ENCODE results near the gene KLK14. TPM values are rescaled to one million over a fixed set of nuclear protein-coding genes. Genes with fewer than 3 reads are reported as not detected.

Gene KLK14
- total and polyA plus RNA-seq, 9 donors, result 0.10 to 1.5 (median 0.32) TPM; not detected in 5

DNA sequence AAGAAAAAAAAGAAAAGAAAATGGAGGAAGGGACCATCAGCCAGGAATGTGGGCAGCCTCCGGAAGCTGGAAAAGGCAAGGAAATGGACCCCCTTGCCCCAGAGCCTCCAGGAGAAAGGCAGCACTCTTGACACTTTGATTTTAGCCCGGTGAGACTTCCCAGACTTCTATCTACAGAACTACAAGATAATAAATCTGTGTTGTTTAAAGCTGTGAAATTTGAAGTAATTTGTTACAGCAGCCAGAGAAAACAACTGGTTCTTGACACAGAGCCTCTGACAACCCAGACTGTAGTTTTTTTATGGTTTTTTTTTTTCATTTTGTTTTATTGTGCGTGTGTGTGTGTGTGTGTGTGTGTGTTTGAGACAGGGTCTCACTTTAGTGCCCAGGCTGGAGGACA lies 17.9 kb upstream of the KLK14 start:
- DNase-seq, result no peak
- Histone ChIP-seq H3K27ac (no peak overlapping the region), H3K27me3 (no peaks in the 10 kb centered on the region), H3K4me1 (ENCODE audit: insufficient read depth) (peaks cover 13% of the 10 kb centered on the region), H3K36me3 (no peaks in the 10 kb centered on the region), H3K9me3 (no peaks in the 10 kb centered on the region), H3K4me3 (no peak overlapping the region)
- 36 to 45% (median 36%) methylated on average over 3 of the region's 3 CpGs for WGBS, 3 donors
- TF ChIP-seq, protein P1, sequence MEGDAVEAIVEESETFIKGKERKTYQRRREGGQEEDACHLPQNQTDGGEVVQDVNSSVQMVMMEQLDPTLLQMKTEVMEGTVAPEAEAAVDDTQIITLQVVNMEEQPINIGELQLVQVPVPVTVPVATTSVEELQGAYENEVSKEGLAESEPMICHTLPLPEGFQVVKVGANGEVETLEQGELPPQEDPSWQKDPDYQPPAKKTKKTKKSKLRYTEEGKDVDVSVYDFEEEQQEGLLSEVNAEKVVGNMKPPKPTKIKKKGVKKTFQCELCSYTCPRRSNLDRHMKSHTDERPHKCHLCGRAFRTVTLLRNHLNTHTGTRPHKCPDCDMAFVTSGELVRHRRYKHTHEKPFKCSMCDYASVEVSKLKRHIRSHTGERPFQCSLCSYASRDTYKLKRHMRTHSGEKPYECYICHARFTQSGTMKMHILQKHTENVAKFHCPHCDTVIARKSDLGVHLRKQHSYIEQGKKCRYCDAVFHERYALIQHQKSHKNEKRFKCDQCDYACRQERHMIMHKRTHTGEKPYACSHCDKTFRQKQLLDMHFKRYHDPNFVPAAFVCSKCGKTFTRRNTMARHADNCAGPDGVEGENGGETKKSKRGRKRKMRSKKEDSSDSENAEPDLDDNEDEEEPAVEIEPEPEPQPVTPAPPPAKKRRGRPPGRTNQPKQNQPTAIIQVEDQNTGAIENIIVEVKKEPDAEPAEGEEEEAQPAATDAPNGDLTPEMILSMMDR (IDR thresholded peaks at IDR 0.05), result no peak
- TF ChIP-seq EP300 (IDR thresholded peaks at IDR 0.05) (no peak), POLR2A (IDR thresholded peaks at IDR 0.05) (no peak)
- intact Hi-C loops (cut with DNase I), result loop anchor here in 1 of 4 donors (10.0 kb wide), 1 partner anchor 64 kb away; no protein-coding TSS in a partner anchor

DNA sequence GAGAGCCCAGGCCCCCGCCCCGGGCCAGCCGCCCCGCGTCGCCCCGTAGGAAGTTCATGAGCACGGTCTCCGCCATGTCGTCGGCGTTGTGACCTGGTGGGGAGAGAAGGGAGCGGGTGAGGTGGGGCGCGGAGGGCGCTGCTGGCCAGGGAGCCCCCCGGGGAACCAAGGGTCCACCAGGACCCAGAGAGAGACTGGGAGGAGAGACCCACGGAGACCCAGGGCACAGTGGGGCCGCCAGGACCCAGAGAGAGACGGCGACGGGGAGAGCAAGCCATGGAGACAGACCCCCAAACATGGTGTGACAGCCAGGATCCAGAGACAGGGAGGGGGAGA lies 16.3 kb upstream of the KLK14 start:
- 63 to 74% (median 73%) methylated on average over 22 of the region's 22 CpGs for WGBS, 3 donors
- TF ChIP-seq, protein P1 (IDR thresholded peaks at IDR 0.05), result peak in 1 of 3 donors; percentile 10
- TF ChIP-seq EP300 (IDR thresholded peaks at IDR 0.05), result no peak
- TF ChIP-seq POLR2A (IDR thresholded peaks at IDR 0.05), result no peak
- peaks cover 19% of the 10 kb centered on the region for H3K4me1 ChIP-seq (ENCODE audit: insufficient read depth)
- no peak for DNase-seq
- no peak overlapping the region for H3K4me3 ChIP-seq
- no peaks in the 10 kb centered on the region for H3K9me3 ChIP-seq
- H3K27me3 ChIP-seq, result no peaks in the 10 kb centered on the region
- no peaks in the 10 kb centered on the region for H3K36me3 ChIP-seq
- H3K27ac ChIP-seq, result peak overlapping the region in 1 of 2 donors; percentile 34
- intact Hi-C loops (cut with DNase I), result loop anchor here in 2 of 4 donors (5.0 to 10.0 kb wide), 3 partner anchors 73 to 172 kb away; no protein-coding TSS in a partner anchor

DNA sequence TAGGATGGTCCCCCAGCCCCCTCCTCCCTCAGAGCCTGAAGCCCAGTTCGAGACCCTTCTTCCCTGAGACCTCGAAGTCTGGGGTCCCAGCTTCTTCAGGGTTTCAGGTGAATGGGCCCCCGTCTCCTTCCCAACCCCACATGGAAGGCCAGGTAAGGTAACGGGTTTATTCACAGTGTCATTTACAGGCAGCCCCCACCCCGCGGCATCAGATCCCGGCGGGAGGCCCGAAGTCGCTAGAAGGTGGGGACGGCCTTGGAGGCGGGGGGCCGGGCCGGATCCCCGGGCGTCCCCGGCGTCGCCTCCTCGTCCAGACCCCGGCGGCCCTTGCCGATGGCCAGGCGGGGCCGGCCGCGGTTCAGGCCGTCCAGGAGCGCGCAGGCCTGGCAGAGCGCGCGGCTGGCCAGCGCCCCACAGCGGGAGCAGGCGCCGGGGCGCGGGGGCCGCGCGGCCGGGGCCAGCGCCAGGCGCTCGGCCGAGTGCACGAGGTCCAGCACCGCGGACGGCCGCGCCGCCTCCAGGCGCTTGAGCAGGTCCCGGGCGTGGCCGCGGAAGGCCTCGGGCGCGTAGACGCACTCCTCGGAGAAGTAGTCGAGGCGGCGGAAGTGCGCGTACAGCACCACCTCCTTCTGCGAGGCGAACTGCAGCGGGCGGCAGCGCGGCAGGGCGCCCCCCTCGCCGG lies 15.8 kb upstream of the KLK14 start:
- Histone ChIP-seq H3K27me3 (no peaks in the 10 kb centered on the region), H3K27ac (peak overlapping the region in 1 of 2 donors; percentile 34), H3K36me3 (no peaks in the 10 kb centered on the region), H3K9me3 (no peaks in the 10 kb centered on the region), H3K4me1 (ENCODE audit: insufficient read depth) (peaks cover 17% of the 10 kb centered on the region), H3K4me3 (no peak overlapping the region)
- whole genome bisulfite sequencing, 3 donors, result 57 to 63% (median 63%) methylated on average over 76 to 78 of the region's 78 CpGs
- TF ChIP-seq, protein P1 (IDR thresholded peaks at IDR 0.05), result no peak
- TF ChIP-seq POLR2A (IDR thresholded peaks at IDR 0.05) (no peak), EP300 (IDR thresholded peaks at IDR 0.05) (no peak)
- peak; percentile 43 to 76 (median 56) for DNase-seq
- intact Hi-C loops (cut with DNase I), result loop anchor here in 2 of 4 donors (5.0 to 10.0 kb wide), 3 partner anchors 74 to 171 kb away; no protein-coding TSS in a partner anchor

DNA sequence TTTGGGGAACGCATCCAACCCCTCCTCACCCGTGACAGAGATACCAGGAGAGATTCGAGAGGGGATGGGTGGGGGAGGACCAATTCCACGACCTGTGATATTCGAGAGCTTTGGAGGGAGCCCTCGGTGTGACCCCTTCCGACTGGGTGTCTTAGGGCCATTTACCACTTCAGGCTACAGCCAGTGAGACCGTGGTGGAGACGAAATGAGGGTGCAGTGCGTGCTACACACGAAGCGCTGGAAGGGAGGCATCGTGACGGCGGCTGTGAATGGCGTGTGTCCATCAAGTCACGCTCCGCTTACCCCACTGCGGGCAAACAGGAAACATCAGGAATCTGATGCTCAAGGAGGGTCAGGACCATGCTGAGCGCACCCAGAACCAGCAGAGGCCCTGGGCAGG lies 15.1 kb upstream of the KLK14 start:
- 79 to 84% (median 84%) methylated on average over 20 of the region's 20 CpGs for WGBS, 3 donors
- H3K9me3 ChIP-seq, result no peaks in the 10 kb centered on the region
- peaks cover 17% of the 10 kb centered on the region for H3K4me1 ChIP-seq (ENCODE audit: insufficient read depth)
- H3K4me3 ChIP-seq, result no peak overlapping the region
- no peak overlapping the region for H3K27ac ChIP-seq
- TF ChIP-seq POLR2A (IDR thresholded peaks at IDR 0.05) (no peak), EP300 (IDR thresholded peaks at IDR 0.05) (no peak)
- TF ChIP-seq, protein P1 (IDR thresholded peaks at IDR 0.05), result no peak
- intact Hi-C loops (cut with DNase I), result loop anchor here in 2 of 4 donors (2.0 to 10.0 kb wide), 4 partner anchors 75 to 170 kb away; no protein-coding TSS in a partner anchor
- H3K36me3 ChIP-seq, result no peaks in the 10 kb centered on the region
- no peaks in the 10 kb centered on the region for H3K27me3 ChIP-seq
- no peak for DNase-seq
